GM19395 (cell line): Measurements from ENCODE around the gene PLAC8L1.

Experiments
- ATAC-seq: cut with Tn5 transposase; IDR thresholded peaks from one replicate; pipeline ENCODE4 v1.9.1; 2021; ENCODE audit warnings: mild to moderate bottlenecking, moderate library complexity; ENCODE audit not compliant: unreplicated experiment

The PLAC8L1 gene

DNA sequence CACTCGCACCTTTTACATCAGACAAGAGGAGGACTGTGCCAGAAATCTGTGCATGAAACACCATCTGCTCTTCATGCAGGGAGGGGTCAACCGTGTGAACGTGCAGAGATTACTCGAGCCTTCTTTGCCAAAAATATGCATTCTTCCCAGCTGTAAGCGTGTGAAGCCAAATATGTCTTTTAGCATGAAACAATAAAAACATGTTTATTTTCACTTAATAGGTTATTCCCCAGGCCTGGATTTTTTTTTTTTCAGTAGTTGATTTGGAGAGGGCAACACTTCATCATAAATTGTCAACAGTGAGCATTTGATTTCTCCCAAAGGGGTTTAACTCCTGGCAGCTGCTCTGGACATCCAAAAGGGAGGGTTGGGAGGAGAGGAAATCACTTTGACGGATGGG is 23.8 kb downstream of the PLAC8L1 start:
- no peak for ATAC-seq

DNA sequence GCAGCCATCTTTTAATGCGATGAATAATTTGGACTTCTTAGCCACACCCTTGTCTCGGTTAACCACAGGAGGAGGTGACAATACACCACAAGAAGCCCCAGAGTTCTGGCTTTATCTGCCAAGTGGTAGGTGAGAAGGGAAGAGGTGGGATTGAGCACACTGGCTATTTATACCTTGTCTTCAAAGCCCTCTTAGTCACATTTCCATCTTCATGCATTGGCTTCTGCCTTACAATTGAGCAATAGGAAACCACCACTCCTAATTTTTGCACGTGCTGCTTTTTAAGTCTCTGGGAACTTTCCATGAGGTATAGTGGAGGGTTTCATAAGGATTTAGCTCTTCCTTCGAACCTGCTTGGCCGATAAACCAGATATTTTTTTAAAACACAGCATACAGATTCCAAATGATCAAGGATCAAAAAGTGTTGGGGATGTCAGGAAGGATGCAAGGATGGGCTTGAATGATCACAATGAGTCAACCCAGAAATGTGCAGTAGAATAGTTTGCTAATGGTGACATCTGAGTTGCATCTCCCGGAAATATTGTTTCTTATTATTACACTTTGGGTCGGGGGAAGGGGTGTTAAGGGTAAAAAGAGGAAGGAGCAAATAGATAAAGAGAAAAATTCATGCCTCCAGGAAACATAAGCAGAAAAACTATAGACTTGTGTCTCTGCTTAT is 25.5 kb downstream of the PLAC8L1 start:
- ATAC-seq, result no peak

GRCh38 chr5:146078566-146078965 is 26.8 kb downstream of the PLAC8L1 start:
- ATAC-seq, result no peak

DNA sequence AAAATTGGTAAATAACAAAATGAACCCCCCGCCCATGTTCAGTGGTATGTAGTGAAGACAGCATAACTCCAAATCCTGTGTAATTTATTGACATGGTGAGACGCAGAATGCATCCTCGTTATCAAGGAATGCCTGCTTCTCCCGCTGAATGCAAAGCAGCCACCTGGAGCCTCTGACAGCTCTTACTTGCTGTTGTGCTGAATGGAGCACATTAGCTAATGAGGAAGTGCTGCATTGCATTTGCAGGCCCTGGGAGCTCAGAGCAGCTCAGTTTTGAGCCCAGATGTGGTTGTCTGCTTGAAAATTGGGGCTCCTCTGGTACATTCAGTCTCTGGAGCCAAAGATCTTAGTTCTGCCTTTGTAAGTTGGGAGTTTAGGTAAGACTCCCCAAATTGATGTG is 28.9 kb downstream of the PLAC8L1 start:
- no peak for ATAC-seq

GRCh38 chr5:146076028-146076427 is 29.3 kb downstream of the PLAC8L1 start:
- no peak for ATAC-seq

DNA sequence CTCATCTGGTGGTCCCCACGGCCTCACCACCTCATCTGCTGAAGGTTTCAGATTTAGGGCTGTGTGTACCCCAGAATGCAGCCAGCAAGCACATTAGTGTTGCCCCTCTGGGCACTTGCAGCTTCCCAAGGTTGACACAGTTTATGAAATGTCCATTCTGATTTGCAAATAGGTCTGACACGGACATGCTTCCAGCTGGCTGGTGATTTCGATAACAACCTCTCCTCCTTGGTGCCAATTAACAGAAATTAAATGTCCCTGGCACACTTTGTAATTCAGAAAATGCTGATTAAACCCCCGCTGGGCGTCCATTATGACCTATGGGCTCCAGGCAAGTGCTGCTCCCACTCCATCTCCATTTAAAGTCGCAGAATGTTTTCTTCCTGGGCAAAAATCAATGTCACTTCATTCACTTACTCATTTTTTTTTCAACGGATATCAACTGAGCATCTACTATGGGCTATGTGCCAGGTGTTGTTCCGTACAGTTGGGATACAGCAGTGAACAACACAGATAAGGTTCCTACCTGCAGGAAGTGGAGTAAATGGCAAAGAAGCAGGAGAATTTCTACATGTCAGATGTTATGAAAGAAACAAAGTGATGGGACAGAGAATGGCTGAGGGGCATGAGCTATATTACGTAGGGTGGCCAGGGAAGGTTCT is 32.0 kb downstream of the PLAC8L1 start:
- ATAC-seq, result no peak

GRCh38 chr5:146072595-146072994 is 32.8 kb downstream of the PLAC8L1 start:
- no peak for ATAC-seq

DNA sequence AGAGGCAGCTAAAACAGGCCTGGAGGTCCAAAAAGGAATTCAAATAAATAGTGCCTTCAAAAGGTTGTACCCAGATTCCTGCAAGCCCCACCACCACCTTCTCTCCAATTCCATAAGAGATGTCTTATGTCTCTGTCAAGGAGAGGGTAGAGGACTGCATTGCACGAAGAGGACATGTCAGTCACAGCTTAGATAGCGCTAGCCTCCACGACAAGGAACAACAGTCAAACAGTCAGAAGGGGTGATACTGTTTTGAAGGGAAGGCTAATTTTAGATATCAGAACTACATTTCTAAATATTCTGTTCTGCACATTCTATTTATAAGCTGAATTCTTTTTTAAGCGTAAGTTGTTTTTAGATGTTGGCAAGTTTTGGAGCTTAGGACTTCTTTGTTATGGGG is 34.2 kb downstream of the PLAC8L1 start:
- ATAC-seq, result no peak

GRCh38 chr5:146070746-146071145 is 34.6 kb downstream of the PLAC8L1 start:
- no peak for ATAC-seq

- ATAC-seq, result peak; percentile 79
Measured at GRCh38 chr5:146069780-146070099, 35.6 kb downstream of the PLAC8L1 start.

DNA sequence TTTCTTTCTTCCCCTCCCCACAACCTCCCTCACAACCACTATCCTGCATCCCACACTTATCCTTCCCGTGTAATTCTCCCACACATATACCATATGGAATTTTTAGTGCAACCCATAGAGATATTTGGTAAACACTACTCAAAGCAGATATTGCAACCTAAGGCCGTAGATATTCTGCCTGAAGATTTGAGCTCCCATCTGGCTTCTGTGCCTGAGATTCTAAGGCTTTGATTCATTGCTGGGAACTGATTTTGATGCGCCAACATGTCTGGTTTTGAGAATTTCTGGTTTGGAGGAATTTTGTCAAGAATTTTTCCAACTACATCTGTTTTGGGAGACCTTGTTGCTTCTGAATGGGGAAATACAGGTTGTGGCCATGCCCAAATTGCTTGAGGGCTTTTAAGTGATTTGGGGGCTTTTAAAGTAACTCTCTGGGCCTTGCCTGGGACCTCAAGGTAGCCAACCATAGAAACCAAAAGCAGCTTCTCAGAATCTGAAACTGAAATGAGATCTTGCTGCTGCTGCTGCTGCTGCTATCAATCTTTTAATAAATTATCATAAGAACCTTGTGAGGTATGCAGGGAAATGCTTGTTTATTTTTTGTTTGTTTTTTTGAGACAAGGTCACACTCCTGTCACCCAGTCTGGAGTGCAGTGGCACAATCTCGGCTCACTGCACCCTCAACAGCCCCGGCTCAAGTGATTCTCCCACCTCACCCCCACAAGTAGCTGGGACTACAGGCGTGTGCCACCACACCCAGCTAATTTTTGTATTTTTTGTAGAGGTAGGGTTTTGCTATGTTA is 36.2 kb downstream of the PLAC8L1 start:
- ATAC-seq, result peak; percentile 68

DNA sequence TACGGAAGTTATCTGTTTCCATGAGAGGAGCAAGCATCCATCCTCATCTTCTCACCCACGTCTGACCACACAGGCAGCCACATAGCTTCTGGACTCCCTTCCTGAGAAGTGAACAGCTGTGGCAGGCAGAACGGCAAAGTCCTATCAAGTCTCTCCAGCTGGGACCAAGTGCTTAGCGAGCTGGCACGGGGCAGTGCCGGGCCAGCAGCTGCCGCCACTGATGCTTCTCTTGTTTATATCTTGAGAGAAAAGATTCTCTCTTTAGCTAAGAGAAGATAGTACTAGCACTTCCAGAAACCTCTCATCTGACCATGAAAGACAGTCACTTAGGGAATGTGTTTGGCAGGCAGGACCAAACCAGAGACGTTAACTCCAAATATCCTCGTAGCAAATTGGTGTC is 37.2 kb downstream of the PLAC8L1 start:
- no peak for ATAC-seq

- ATAC-seq, result no peak
Measured at GRCh38 chr5:146066968-146067367, 38.4 kb downstream of the PLAC8L1 start.

GRCh38 chr5:146060221-146060585 is 45.2 kb downstream of the PLAC8L1 start:
- ATAC-seq, result no peak

DNA sequence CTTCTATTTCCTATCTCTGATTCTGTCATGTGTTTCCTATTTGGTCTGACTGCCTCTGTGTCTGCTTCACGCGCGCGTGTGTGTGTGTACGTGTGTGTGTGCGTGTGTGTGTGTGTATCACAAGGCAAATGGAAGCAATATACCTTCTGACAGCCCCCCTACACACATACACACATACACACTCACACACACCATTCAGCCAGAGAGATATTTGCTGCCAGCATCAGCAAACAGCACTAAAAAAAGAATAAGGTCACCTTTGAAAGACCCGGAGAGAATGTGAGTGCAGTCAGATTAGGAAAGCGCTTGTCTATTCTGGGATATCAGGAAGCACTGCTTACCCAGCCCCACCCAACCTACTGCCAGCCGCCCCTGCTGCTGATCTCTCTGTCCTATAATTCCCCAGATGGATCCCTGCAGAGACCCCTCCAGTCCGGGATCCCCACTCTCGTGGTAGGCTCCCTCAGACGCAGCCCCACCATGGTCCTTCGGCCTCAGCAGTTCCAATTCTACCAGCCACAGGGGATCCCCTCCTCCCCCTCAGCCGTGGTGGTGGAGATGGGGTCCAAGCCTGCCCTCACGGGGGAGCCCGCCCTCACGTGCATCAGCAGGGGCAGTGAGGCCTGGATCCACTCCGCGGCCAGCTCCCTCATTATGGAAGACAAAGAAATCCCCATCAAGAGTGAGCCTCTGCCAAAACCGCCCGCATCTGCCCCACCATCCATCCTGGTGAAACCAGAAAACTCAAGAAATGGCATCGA is 45.7 kb downstream of the PLAC8L1 start:
- no peak for ATAC-seq

- ATAC-seq, result no peak
Measured at GRCh38 chr5:146055432-146055831, 49.9 kb downstream of the PLAC8L1 start.

DNA sequence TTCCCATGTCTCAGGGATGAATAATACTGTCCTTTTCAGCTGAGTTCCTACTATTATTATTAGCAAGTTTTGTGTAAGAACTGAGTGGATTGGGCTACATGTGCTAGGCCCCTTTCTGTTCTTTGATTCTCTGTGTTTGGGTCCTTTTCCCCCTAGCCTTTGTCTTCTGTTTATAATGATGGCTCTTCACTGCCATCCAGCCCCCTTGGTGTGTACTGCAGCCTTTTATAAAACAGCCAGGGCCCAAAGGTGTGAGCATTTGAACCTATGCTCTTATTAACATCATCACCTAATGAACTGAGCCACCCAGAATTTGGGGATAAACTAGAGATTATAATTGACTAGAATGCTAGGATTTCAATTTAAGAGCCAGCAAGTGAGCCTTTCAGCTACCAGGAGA is 52.6 kb downstream of the PLAC8L1 start:
- no peak for ATAC-seq

DNA sequence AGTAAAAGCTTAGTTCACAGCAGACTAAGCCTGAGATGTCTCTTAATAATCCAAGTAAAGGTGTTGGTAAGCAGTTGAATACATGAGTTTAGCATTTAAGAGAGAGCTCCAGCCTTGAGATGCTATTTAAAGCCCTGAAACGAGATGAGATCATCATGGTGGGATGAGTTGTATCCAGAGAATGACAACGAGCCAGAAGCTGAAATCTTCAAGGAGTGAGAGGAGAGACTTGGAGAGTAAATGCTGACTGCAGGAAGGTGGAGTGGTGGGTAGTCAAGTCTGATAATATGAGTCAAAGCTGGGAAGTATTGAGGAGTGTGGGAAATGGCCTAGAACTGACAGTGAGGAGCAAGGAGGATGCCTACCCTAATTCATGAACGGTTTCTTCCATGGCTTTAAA is 53.7 kb downstream of the PLAC8L1 start:
- ATAC-seq, result no peak

DNA sequence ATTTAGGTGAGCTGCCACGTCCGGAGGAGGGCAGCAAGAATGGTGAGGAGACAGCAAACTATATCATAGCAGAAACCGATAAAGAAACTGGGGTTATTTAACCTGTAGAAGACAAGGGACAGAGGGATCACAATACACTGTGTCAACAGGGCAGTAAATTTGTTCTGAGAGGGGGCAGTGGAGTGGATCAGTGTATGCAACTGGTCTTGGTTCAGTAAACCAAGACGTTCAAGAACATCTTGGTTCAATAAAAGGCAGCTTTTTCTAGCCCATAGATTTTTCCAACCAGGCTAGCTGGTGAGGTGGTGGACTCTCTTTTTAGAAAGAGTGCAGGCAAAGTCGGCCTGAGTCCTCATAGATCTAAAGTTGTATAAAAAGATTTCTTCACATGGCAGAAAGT is 55.3 kb downstream of the PLAC8L1 start:
- no peak for ATAC-seq

- ATAC-seq, result no peak
Measured at GRCh38 chr5:146049704-146050026, 55.7 kb downstream of the PLAC8L1 start.

DNA sequence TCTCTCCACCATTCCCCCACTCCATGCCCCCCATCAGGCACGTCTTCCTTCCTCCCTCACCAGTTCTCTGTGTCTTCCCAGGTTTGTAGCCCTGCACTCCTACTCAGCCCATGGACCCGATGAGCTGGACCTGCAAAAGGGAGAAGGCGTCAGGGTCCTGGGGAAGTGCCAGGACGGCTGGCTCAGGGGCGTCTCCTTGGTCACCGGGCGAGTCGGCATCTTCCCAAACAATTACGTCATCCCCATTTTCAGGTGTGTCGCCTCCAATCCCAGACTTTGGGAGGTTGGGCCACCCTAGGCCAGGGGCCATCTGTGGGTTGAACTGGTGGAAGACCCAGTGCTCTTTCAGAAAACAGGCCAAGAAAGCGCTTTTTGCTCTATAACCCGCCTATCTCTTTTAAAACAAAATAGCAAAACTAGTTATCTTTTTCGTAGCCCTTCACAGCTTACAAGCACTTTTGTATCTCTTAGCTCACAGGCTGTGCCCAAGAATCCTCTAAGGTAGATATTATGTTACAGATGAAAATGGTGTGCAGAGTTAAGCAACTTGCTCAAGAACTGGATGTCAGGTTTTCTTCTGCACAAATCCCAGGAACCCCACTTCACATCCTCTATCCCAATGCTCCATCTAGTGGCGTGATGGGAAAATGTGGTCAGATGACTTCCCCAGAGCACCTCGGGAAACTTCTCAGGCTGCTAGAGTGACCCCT is 56.2 kb downstream of the PLAC8L1 start:
- ATAC-seq, result no peak
